Measurements from ENCODE around the gene DAPK1.

Gene DAPK1

GRCh38 chr9:87661241-87661640 lies 163.6 kb downstream of the DAPK1 start:
- no peak for TF ChIP-seq CTCF (IDR thresholded peaks at IDR 0.05)

- peak; percentile 90 for TF ChIP-seq CTCF (IDR thresholded peaks at IDR 0.05)
These were observed 165.3 kb downstream of the DAPK1 start for GRCh38 chr9:87662808-87663528.

GRCh38 chr9:87663556-87663955 lies 165.9 kb downstream of the DAPK1 start:
- no peak for TF ChIP-seq CTCF (IDR thresholded peaks at IDR 0.05)

- TF ChIP-seq CTCF (IDR thresholded peaks at IDR 0.05): no peak
These were observed 166.7 kb downstream of the DAPK1 start for GRCh38 chr9:87664153-87665060.

GRCh38 chr9:87665505-87665904 lies 167.8 kb downstream of the DAPK1 start:
- TF ChIP-seq CTCF (IDR thresholded peaks at IDR 0.05): no peak

- TF ChIP-seq CTCF (IDR thresholded peaks at IDR 0.05): peak; percentile 17; the same call in 1 of the 2 replicates
These were observed 169.6 kb downstream of the DAPK1 start for GRCh38 chr9:87667164-87667738.

- TF ChIP-seq CTCF (IDR thresholded peaks at IDR 0.05): no peak
These were observed 170.6 kb downstream of the DAPK1 start for GRCh38 chr9:87668222-87668621.

All from LNCAP (cell line).